IPS-15b (cell line): ENCODE results near the gene KIAA1191.
A peak's percentile ranks its signal among the peaks of the same experiment; 100 is the strongest.

Experiments used
- H3K27me3 ChIP-seq: one replicate; pipeline ENCODE4 v1.6.1; 2013; ENCODE audit warnings: low read length; ENCODE audit not compliant: control insufficient read depth, insufficient read depth
- H3K36me3 ChIP-seq: one replicate; pipeline ENCODE4 v1.6.1; 2013; ENCODE audit warnings: low read length; ENCODE audit not compliant: control insufficient read depth, insufficient read depth
- H3K4me1 ChIP-seq: one replicate; pipeline ENCODE4 v1.6.1; 2013; ENCODE audit warnings: mild to moderate bottlenecking, low read length; ENCODE audit not compliant: control insufficient read depth, insufficient read depth
- H3K4me3 ChIP-seq: one replicate; pipeline ENCODE4 v1.5.1; 2013; ENCODE audit warnings: low read depth, low read length
- H3K9ac ChIP-seq: one replicate; pipeline ENCODE4 v1.6.1; 2013; ENCODE audit warnings: low read depth, mild to moderate bottlenecking, low read length
- H3K9me3 ChIP-seq: one replicate; pipeline ENCODE4 v1.6.1; 2013; ENCODE audit warnings: mild to moderate bottlenecking, low read length; ENCODE audit not compliant: control insufficient read depth, insufficient read depth

Gene KIAA1191

DNA sequence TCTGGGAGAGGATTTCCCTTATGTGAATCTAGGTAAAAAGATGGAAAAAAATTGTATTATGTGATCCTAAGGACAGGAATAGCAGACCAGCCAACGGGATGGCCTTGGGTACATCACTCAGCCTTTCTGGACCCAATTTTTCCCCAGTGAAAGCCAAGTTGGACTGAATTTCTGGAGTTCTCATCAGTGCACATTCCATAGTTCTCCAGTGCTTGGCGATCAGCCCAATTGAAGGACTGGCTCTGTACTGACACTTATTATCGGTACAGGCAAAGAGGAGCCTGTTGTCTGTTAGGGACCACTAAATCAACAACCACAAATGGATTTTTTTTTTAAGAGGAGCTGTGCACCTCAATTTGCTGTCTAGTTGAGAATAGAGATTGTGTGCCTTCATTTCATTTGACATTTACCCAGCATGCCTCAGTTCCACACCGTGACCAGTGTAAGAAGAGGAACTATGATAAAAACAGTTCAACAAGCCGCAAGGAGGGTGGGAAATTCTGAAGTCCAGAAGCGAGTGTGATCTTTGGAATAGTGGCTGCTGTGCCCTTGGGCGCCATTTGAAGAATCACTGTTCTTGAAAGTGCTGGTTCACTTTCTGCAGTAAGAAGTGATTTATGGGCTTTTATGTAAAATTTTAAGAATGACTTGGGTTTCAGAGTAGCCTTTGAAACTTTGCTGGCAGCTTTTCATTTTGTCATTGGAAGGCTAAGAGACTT, 11.7 kb upstream of the KIAA1191 start:
- no peaks in the 10 kb centered on the region for H3K9me3 ChIP-seq
- H3K27me3 ChIP-seq, result peaks cover under 1% of the 10 kb centered on the region
- H3K36me3 ChIP-seq, result no peaks in the 10 kb centered on the region
- no peak overlapping the region for H3K9ac ChIP-seq
- H3K4me1 ChIP-seq, result no peaks in the 10 kb centered on the region
- H3K4me3 ChIP-seq, result no peak overlapping the region

- no peak overlapping the region for H3K9ac ChIP-seq
- H3K4me1 ChIP-seq, result no peaks in the 10 kb centered on the region
- no peaks in the 10 kb centered on the region for H3K36me3 ChIP-seq
- no peak overlapping the region for H3K4me3 ChIP-seq
- no peaks in the 10 kb centered on the region for H3K9me3 ChIP-seq
- H3K27me3 ChIP-seq, result peaks cover 4% of the 10 kb centered on the region
Measured at GRCh38 chr5:176371621-176372539, 10.3 kb upstream of the KIAA1191 start.

DNA sequence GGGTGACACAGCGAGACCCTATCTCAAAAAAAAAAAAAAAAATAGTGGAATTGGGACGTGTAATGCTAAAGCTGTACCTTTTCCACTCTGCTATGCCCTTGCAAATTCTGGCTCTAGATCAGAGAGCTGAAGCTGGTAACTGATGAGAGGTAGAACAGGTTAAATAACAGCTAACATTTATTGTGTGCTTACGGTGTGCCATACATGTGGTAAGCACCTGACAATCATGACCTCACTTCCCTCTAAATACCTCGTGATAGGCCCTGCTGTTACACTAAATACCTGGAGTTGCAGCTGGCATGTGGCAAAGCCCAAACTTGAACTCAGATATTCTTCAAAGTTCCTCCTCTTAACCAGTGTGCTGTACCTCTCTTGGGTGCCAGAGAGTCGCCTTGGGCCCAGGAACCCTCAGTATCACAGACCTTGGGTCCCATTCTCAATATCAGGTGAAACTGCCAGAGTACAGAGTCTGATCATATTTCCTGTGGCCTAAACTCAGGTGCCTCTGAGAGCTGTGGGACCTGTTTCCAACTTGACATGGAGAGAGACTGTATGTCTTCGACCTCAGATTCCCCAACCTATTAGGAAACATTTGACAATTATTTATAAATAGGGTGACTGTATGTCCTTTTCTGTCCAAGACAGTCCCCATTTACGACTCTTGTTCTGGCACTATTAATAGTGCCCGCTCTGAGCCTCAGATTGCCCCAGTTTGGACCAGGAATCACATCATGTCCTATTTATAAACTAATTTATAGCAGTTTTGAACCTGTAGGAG, 8.6 kb upstream of the KIAA1191 start:
- no peak overlapping the region for H3K4me3 ChIP-seq
- H3K36me3 ChIP-seq, result no peaks in the 10 kb centered on the region
- H3K9ac ChIP-seq, result no peak overlapping the region
- H3K4me1 ChIP-seq, result no peaks in the 10 kb centered on the region
- peaks cover 16% of the 10 kb centered on the region for H3K27me3 ChIP-seq
- H3K9me3 ChIP-seq, result no peaks in the 10 kb centered on the region

DNA sequence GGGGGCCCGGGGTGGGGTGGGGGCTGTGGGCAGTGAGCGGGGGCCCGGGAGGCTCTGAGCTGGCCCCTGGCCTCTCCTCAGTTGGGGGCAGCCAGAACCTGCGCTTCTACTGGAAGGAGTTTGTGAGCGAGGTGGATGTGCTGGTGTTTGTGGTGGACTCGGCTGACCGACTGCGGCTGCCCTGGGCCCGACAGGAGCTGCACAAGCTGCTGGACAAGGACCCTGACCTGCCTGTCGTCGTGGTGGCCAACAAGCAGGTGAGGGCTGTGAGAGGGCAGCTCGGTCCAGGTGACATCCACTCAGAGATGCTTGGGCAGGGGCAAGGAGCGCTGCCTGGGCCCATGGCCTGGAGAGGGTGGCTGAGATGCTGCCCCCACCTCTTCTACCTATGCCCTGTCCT, 7.2 kb upstream of the KIAA1191 start:
- Histone ChIP-seq H3K9ac (no peak overlapping the region), H3K4me3 (no peak overlapping the region), H3K36me3 (no peaks in the 10 kb centered on the region), H3K9me3 (no peaks in the 10 kb centered on the region), H3K4me1 (no peaks in the 10 kb centered on the region), H3K27me3 (peaks cover 29% of the 10 kb centered on the region)

GRCh38 chr5:176366232-176366894, 4.8 kb upstream of the KIAA1191 start:
- H3K4me3 ChIP-seq, result peak overlapping the region; percentile 52
- peaks cover 46% of the 10 kb centered on the region for H3K27me3 ChIP-seq
- peak overlapping the region; percentile 65 for H3K9ac ChIP-seq
- H3K4me1 ChIP-seq, result no peaks in the 10 kb centered on the region
- no peaks in the 10 kb centered on the region for H3K9me3 ChIP-seq
- no peaks in the 10 kb centered on the region for H3K36me3 ChIP-seq

- H3K27me3 ChIP-seq, result peaks cover 46% of the 10 kb centered on the region
- no peaks in the 10 kb centered on the region for H3K9me3 ChIP-seq
- peak within 1 kb of the TSS; percentile 52 for H3K4me3 ChIP-seq
- peaks cover 2% of the 10 kb centered on the region for H3K36me3 ChIP-seq
- H3K4me1 ChIP-seq, result no peaks in the 10 kb centered on the region
- peak within 1 kb of the TSS; percentile 65 for H3K9ac ChIP-seq
Measured at GRCh38 chr5:176365351-176366231, 4.0 kb upstream of the KIAA1191 start, which contains the start of gene ARL10. ARL10 (plus strand) TSS chr5:176365487; CDS start chr5:176365564, 77 bp downstream.

- Histone ChIP-seq H3K9ac (no peak overlapping the region), H3K4me3 (peak overlapping the region; percentile 52), H3K36me3 (peaks cover 2% of the 10 kb centered on the region), H3K27me3 (peaks cover 46% of the 10 kb centered on the region), H3K9me3 (no peaks in the 10 kb centered on the region), H3K4me1 (no peaks in the 10 kb centered on the region)
Measured at GRCh38 chr5:176364765-176365350, 3.3 kb upstream of the KIAA1191 start.

GRCh38 chr5:176362233-176362490, 598 bp upstream of the KIAA1191 start:
- Histone ChIP-seq H3K36me3 (peaks cover 8% of the 10 kb centered on the region), H3K4me3 (peak overlapping the region; percentile 96), H3K9ac (no peak overlapping the region), H3K9me3 (no peaks in the 10 kb centered on the region), H3K4me1 (no peaks in the 10 kb centered on the region), H3K27me3 (peaks cover 43% of the 10 kb centered on the region)

GRCh38 chr5:176360894-176361436, 599 bp downstream of the KIAA1191 start:
- Histone ChIP-seq H3K36me3 (peaks cover 8% of the 10 kb centered on the region), H3K9ac (peak overlapping the region; percentile 90), H3K4me1 (no peaks in the 10 kb centered on the region), H3K27me3 (peaks cover 34% of the 10 kb centered on the region), H3K4me3 (peak overlapping the region; percentile 96), H3K9me3 (no peaks in the 10 kb centered on the region)

- H3K36me3 ChIP-seq, result peaks cover 8% of the 10 kb centered on the region
Measured at GRCh38 chr5:176359658-176360057, 1.9 kb downstream of the KIAA1191 start.

More at GRCh38 chr5:176359658-176360057, 1.9 kb downstream of the KIAA1191 start:
- Histone ChIP-seq H3K9me3 (no peaks in the 10 kb centered on the region), H3K27me3 (peaks cover 26% of the 10 kb centered on the region), H3K4me1 (no peaks in the 10 kb centered on the region), H3K4me3 (peak overlapping the region; percentile 11), H3K9ac (no peak overlapping the region)
